SU-DHL-6 (cell line): ENCODE results near the gene SELENOT.

Experiments used
- CTCF ChIP-seq: fragments of 200-600 bp; sonication (generic); IDR thresholded peaks from one replicate; pipeline ENCODE4 v1.5.1; 2017; ENCODE audit warnings: antibody characterized with exemption, mild to moderate bottlenecking, low read length, moderate library complexity; ENCODE audit not compliant: insufficient read depth, poor library complexity, severe bottlenecking
- EZH2phosphoT487 ChIP-seq: fragments of 200-600 bp; sonication (generic), shearing (Covaris generic); conservative IDR thresholded peaks from 2 replicates; pipeline ENCODE4 v1.6.1; 2018; ENCODE audit warnings: mild to moderate bottlenecking, antibody characterized with exemption, low read length, moderate library complexity, mixed read lengths

- TF ChIP-seq CTCF: no peak
- TF ChIP-seq EZH2phosphoT487: no peak
These were observed 6.9 kb downstream of the SELENOT start for GRCh38 chr3:150609988-150610387.
